ENCODE measurements around the gene B4GALNT4. TPM values are rescaled to one million over a fixed set of nuclear protein-coding genes. Genes with fewer than 3 reads are reported as not detected.

B4GALNT4 gene
- total and polyA plus RNA-seq, 2 of the 13 experiments (the other 11 are each of a cell fraction or from before 2014, with no cell fraction given) = 30.5 to 50.1 TPM

GRCh38 chr11:396948-397548 lies 27.7 kb downstream of the B4GALNT4 start (continued):
- TF ChIP-seq GLMP (CRISPR knock-in tag; IDR thresholded peaks at IDR 0.05; ENCODE audit: borderline replicate concordance) (no peak), ZNF256 (CRISPR knock-in tag; conservative IDR thresholded peaks at IDR 0.05) (no peak), U2AF1 (optimal IDR thresholded peaks at IDR 0.05; ENCODE audit: low read depth, low read length) (no peak), ZBTB4 (CRISPR knock-in tag; IDR thresholded peaks at IDR 0.05; ENCODE audit: borderline replicate concordance) (peak; percentile 79; the same call in 1 of the 2 replicates), ZNF263 (CRISPR knock-in tag; IDR thresholded peaks at IDR 0.05) (0 out of 2 replicates have a peak, but pooled peaks have one; percentile 14), TEAD3 (CRISPR knock-in tag; optimal IDR thresholded peaks at IDR 0.05; ENCODE audit: borderline replicate concordance) (peak; percentile 23), TFDP1 (CRISPR knock-in tag; IDR thresholded peaks at IDR 0.05; ENCODE audit: borderline replicate concordance) (peak; percentile 28; the same call in 1 of the 2 replicates), ZNF180 (CRISPR knock-in tag; IDR thresholded peaks at IDR 0.05; ENCODE audit: borderline replicate concordance, low read depth) (no peak), HNRNPUL1 (IDR thresholded peaks at IDR 0.05; ENCODE audit: low read depth, low read length) (no peak), THAP7 (CRISPR knock-in tag; IDR thresholded peaks at IDR 0.05) (no peak), ZC3H13 (CRISPR knock-in tag; IDR thresholded peaks at IDR 0.05) (peak; percentile 33; the same call in 1 of the 2 replicates), NFYC (CRISPR knock-in tag; IDR thresholded peaks at IDR 0.05) (no peak), ZNF768 (CRISPR knock-in tag; IDR thresholded peaks at IDR 0.05) (peak; percentile 2; the same call in 1 of the 2 replicates), DBP (CRISPR knock-in tag; IDR thresholded peaks at IDR 0.05; ENCODE audit: not compliant biosample characterization) (no peak), MATR3 (CRISPR knock-in tag; IDR thresholded peaks at IDR 0.05) (no peak), ZKSCAN8 (CRISPR knock-in tag; IDR thresholded peaks at IDR 0.05; ENCODE audit: borderline replicate concordance) (0 out of 2 replicates have a peak, but pooled peaks have one; percentile 38), FOXK2 (IDR thresholded peaks at IDR 0.05) (no peak), TFE3 (CRISPR knock-in tag; IDR thresholded peaks at IDR 0.05) (no peak), SRSF4 (IDR thresholded peaks at IDR 0.05; ENCODE audit: low read depth, low read length, poor library complexity, severe bottlenecking) (no peak), ZNF33B (CRISPR knock-in tag; IDR thresholded peaks at IDR 0.05) (no peak), NFYB (CRISPR knock-in tag; IDR thresholded peaks at IDR 0.05) (no peak)
